NT2/D1 (cell line): ENCODE results near the gene PDLIM5.

Experiments
- SUZ12 ChIP-seq: IDR thresholded peaks from 2 replicates; pipeline ENCODE4 v1.6.1; 2011; ENCODE audit not compliant: insufficient read length, insufficient read depth; ENCODE audit errors: extremely low read depth
- ZNF274 ChIP-seq: IDR thresholded peaks from 2 replicates; pipeline ENCODE4 v1.6.1; 2011; ENCODE audit warnings: mild to moderate bottlenecking, low read depth, low read length

DNA sequence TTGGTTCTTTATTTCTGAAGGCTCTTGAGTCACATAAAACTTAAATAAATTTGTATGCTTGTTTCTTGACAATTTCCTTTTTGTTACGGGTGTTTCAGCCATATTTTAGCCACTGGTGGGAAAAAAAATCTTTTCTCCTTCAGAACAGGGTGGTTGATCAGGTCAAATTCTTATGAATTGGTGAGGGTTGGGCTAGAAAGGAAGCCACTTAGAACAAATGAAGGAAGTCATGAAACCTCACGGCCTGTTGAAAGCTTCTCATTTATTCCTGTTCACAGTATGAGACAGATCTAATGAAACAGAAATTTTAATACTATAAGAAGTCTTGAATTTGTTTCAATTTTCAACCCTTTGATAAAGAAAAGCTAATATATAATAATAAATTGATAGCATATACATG is 12.1 kb upstream of the PDLIM5 start:
- no peak for TF ChIP-seq ZNF274
- no peak for TF ChIP-seq SUZ12
